IPS-11a (cell line): ENCODE measurements around the gene FAM3A.

Experiments
- H3K4me3 ChIP-seq: one replicate; pipeline ENCODE4 v1.5.1; 2013; ENCODE audit warnings: low read depth, low read length, control low read depth

Gene FAM3A

GRCh38 chrX:154481911-154482601, 34.0 kb downstream of the FAM3A start:
- no peak overlapping the region for H3K4me3 ChIP-seq

- H3K4me3 ChIP-seq = no peak overlapping the region
Observed at GRCh38 chrX:154481195-154481594, 34.8 kb downstream of the FAM3A start.

GRCh38 chrX:154478728-154479622, 37.1 kb downstream of the FAM3A start, which contains the start of gene LAGE3:
TSS of gene LAGE3 (minus strand) at chrX:154479281. CDS start at chrX:154478915, 366 bp downstream.
- H3K4me3 ChIP-seq = peak within 1 kb of the TSS; percentile 21

DNA sequence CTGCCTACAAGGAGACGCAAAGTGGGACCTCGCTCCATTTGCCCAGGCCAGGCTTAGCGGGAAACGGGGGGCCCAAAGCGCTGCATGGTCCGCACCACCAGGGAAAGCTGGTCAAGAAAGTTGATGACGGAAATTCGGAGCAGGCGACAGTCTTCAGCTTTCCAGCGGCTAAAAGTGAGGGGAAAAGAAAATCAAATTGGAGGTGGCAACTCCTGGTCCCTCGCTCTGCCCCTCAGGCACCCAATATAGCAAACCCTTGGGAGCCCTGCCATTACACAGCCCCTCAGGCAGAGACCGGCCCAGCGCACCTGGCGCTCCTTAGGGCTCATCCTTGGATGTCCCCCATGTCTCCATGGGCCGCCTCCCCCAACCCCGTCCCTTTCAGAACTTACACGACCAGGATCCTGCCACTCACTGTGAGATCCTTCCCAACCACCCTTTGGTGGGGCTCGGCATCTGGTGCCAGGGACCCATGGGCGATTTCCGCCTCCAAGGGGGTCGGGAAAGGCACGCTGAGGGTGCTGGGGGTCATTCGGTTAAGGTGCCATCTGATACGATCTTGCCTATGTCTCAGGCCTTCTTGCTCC, 38.0 kb downstream of the FAM3A start:
- peak overlapping the region; percentile 21 for H3K4me3 ChIP-seq

DNA sequence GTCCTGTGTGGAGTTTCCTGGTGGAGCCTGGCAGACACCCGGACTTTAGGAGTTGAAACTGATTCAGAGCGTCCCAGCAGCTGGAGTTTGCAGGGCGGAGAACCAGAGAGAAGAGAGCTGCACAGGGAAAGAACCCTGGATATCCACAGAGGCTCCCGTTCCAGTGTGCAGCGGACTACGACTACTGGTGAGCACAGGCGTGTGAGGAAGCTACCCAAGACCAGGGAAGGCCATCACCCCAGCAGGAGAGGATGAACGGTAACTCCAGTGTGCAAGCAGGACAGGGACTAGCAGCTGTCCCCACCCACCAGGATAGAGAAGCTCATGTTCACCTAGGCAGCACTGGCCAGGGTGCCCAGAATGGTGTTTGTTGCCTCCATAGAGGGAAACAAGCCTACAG, 39.2 kb downstream of the FAM3A start:
- H3K4me3 ChIP-seq = no peak overlapping the region

- H3K4me3 ChIP-seq = no peak overlapping the region
Observed at GRCh38 chrX:154473683-154474082, 42.3 kb downstream of the FAM3A start.

DNA sequence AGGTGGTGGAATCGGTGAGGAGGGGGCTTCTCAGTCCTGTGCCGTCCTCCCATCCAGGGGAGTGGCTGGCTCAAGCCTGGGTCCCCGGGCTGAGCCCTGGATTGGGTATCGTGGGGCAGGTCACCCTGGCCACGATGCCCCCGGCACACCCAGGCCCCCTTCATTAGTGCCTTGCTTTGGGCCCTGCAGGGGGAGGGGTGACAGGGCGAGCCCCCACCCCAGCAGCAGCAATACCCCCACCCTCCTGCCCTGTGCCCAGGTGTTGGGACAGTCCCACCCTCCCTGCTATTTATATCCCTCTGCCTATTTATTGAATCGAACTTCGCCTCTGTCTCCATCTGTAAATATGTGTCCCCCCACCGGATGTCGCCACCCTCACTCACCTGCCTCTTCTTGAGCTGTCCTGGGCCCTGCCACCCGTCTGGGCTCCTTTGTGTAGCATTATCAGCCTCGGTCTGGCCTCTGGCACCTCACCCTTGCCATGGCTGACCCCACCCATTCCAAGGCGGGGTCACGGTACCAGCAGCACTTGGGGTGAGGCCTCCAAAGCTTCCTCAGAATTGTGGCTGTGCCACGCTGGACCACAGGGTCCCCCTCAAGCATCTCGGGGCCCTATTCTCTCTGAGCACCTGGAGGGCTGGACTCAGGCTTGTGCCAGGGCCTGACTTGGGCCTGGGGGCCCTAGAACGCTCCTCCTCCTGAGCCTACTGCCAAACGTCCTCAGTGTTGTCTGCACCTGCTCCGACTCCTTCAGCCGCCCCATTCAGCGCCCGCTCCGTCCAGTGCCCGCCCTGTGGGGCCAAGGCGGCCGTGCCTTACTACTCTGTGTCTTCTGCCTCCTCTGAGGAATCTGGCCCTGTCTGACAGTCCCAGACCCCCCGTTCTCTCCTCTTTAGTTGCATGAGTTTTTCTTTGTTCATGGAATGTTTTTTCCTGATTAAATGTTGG, 43.1 kb downstream of the FAM3A start:
- no peak overlapping the region for H3K4me3 ChIP-seq

DNA sequence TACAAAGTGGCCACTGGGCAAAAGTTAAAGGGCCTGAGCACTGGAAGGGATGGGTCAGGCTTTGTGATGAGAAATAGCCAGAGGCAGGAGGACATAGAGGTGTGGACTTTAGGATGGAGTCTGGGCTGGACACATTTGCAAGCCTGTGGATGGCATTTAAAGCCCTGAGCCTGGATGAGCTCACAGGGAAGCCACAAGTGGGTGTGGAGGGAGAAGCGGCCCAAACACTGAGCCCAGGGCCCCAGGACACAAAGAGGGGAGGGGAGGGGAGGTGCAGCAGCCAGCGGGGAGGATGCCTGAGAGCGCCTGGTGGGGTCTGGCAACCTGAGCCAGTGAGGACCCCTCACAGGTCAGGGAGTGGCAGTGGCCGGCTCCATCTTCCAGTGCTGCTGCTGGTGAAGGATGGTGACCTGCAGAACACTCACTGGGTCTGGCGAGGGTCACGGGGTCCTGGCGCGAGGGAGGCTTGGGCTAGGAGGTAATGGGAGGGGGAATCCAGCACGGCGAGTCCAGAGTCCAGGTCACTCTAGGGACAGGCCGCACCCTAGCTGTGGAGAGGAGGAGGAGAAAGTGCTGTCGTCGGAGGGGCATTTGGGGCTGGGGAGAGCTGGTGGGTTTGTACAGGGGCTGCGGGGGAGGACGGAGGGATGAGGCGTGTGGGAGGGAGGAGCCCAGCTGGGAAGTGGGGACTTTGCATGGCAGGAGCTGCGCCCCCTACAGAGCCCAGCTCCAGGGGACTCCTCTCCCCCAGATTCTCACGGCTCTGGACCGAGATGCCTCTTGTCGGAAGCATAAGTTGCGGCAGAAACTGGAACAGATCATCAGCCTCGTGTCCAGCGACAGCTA, 44.0 kb downstream of the FAM3A start:
- H3K4me3 ChIP-seq = no peak overlapping the region

DNA sequence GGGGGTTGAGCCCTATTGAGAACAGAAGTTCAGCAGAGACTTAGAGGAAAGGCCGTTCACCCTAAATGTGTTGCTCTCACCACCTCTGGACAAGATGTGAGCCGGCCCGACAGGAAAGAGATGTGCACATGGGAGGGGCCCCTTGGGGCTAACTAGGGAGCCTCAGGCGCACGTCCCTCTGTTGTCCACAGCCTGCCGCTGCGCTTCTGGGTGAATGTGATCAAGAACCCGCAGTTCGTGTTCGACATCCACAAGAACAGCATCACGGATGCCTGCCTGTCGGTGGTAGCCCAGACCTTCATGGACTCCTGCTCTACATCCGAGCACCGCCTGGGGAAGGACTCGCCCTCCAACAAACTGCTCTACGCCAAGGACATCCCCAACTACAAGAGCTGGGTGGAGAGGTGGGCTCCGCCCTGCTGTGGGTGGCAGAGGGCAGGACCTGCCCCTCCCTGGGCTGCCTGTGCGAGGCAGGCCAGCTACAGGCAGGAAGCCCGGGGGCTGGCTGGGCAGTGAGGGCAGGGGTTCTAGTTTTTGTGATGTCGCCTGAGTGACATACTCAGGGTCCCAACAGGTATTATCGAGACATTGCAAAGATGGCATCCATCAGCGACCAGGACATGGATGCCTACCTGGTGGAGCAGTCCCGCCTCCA, 45.0 kb downstream of the FAM3A start:
- no peak overlapping the region for H3K4me3 ChIP-seq

GRCh38 chrX:154470434-154470833, 45.6 kb downstream of the FAM3A start:
- H3K4me3 ChIP-seq = no peak overlapping the region

DNA sequence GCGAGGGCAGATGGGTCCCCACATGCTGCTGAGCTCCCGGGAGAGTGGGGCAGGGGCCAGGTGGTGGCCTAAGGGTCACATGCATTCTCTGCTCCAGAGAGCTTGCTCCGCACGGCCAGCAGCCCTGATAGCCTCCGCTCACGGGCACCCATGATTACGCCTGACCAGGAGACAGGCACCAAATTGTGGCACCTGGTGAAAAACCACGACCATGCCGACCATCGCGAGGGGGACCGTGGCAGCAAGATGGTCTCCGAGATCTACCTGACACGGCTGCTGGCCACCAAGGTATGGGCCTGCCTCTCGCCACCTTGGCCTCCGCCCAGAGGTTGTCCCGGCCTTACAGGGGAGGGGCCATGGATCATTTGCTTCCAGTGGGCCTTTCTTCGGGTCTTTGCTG, 46.2 kb downstream of the FAM3A start:
- no peak overlapping the region for H3K4me3 ChIP-seq

- H3K4me3 ChIP-seq = no peak overlapping the region
Observed at GRCh38 chrX:154469114-154469513, 46.9 kb downstream of the FAM3A start.

DNA sequence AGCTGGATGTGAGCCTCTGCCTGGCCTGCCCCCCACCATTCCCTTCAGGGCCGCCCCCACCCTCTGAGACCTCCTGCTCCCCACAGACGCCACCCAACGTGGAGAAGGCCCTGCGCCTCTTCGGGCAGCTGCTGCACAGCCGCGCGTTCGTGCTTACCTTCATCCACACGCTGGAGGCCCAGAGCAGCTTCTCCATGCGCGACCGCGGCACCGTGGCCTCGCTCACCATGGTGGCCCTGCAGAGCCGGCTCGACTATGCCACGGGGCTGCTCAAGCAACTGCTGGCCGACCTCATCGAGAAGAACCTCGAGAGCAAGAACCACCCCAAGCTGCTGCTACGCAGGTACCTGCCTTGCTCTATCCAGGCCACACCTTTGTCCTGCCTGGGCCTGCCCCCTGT, 47.8 kb downstream of the FAM3A start:
- H3K4me3 ChIP-seq = no peak overlapping the region

DNA sequence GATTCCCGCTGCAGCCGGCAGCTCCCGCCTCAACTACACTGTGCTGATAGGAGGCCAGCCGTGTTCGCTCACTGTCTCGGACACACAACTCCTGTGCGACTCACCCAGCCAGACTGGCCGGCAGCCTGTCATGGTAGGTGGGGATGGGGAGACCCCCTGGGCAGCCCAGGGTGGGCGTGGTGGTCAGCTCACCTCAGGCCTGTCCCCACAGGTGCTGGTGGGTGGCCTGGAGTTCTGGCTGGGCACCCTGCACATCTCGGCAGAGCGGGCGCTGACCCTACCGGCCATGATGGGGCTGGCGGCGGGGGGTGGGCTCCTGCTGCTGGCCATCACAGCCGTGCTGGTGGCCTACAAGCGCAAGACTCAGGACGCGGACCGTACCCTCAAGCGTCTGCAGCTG, 48.5 kb downstream of the FAM3A start:
- no peak overlapping the region for H3K4me3 ChIP-seq

DNA sequence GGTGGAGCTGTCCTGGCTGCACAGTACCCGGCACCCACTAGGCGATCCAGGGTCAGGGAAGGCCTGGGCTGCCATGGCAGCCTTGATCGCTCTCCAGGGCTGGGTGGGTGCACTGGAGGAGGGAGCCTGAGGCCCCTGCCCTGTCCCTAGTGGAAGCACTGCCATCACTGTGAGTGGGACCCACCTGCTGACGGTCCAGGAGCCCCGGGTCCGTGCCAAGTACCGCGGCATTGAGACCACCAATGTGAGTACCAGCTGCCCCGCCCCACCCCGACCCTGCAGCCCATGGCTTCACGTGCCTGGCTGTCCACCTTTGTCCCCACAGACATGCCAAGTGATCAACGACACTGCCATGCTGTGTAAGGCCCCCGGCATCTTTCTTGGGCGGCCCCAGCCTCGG, 49.1 kb downstream of the FAM3A start:
- no peak overlapping the region for H3K4me3 ChIP-seq

DNA sequence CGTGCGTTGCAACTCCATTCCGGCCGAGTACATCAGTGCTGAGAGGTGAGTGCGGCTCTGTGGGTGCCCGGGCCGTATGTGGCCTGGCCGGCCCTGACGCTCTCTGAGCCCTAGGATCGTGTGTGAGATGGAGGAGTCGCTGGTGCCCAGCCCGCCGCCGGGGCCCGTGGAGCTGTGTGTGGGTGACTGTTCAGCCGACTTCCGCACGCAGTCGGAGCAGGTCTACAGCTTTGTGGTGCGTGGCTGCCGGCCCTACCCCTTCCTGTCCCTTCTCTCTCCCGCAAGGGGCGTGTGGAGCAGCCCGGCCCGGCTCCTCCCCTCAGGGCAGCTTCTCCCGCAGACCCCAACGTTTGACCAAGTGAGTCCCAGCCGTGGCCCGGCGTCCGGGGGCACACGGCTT, 50.0 kb downstream of the FAM3A start:
- H3K4me3 ChIP-seq = no peak overlapping the region

- H3K4me3 ChIP-seq = no peak overlapping the region
Observed at GRCh38 chrX:154465601-154466000, 50.4 kb downstream of the FAM3A start.

GRCh38 chrX:154464806-154465365, 51.1 kb downstream of the FAM3A start:
- no peak overlapping the region for H3K4me3 ChIP-seq

- no peak overlapping the region for H3K4me3 ChIP-seq
Observed at GRCh38 chrX:154463611-154464220, 52.3 kb downstream of the FAM3A start.
